ENCODE measurements around the gene MICOS13.

Gene MICOS13

GRCh38 chr19:5686647-5687359 lies 6.5 kb upstream of the MICOS13 start:
- peak; percentile 86 for DNase-seq

- no peak for DNase-seq
Observed at GRCh38 chr19:5686326-5686646, 6.0 kb upstream of the MICOS13 start.

DNA sequence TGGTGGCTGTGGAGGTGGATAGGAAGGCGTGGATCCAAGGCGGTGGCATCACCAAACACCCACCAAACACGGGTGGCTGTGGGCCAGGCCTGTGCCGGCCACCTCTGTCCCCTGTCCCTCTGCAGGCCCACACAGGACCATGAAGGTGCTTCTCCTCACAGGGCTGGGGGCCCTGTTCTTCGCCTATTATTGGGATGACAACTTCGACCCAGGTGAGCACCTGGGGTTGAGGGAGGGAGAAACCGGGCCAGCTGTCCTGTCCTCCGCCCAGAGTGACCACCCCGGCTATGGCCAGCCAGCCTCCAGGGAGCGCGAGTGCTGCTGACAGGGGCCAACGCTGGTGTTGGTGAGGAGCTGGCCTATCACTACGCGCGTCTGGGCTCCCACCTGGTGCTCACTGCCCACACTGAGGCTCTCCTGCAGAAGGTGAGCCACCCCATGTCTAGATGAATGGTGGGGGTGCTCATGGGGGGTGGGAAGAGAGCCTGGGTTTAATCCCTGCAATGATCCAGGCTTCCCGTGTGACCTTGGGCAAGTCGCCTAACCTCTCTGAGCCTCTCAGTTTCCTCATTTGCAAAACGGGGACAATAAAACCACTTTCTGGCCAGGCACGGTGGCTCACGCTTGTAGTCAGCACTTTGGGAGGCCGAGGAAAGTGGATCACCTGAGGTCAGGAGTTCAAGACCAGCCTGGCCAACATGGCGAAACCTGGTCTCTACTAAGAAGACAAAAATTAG lies 4.5 kb upstream of the MICOS13 start:
- no peak for DNase-seq

GRCh38 chr19:5683177-5683886 lies 3.0 kb upstream of the MICOS13 start:
- no peak for DNase-seq

DNA sequence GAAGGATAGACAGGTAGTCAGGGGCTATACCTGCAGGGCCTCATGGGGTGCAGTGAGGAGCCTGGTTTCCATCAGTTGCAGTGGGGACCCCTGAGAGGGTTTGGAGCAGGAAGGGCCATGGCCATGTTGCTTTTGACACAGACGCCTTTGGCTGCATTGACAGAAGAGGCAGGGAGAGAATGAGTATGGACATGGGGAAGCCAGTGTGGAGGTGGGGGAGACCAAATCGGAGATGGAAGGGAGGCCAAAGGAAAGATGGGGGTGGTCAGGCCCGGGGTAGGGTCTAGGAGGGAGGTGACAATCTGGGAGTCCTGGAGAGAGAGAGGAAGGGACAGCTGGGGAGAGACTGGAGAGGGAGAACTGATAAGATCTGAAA lies 1.8 kb upstream of the MICOS13 start:
- DNase-seq: no peak

- DNase-seq: no peak
Observed at GRCh38 chr19:5681391-5682106, 1.2 kb upstream of the MICOS13 start.

GRCh38 chr19:5680084-5680436 lies 256 bp downstream of the MICOS13 start:
- no peak for DNase-seq

DNA sequence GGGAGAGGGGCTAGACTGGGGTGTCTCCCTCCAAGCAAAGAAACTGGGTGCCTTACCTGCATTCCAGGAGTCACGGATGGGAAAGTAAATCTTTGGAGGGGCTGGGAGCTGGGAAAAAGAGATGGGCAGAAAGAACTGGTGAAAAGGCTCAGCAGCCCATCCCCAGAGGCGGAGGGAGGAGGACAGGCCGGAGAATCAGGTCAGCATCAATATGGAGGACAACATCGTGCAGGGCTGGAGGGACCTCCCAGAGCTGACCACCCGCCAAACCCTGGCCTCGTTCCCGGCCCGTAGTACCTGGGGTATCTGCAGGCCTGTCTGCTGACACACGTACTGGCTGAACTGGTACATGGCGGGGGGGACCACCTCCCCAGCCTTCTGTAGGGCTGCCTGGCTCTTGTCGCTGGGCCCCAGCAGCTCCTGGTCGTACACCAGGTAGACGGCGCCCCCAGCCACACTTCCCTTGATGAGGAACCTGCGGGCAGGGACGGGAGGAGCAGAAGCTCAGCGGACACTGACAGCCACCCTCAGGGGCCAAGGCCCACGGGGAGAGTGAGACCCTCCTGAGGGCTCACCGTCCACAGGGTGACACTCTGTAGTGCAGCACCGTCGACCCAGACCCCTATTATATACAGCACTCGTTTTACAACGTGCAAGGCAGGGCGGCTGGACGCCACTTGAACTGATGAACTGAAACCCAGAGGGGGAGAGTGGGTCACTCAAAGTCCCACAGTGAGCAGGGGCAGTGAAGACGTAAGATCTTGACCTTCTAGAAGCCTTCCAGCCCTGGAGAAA lies 830 bp downstream of the MICOS13 start:
- no peak for DNase-seq

- no peak for DNase-seq
Observed at GRCh38 chr19:5678071-5678718, 2.1 kb downstream of the MICOS13 start.

DNA sequence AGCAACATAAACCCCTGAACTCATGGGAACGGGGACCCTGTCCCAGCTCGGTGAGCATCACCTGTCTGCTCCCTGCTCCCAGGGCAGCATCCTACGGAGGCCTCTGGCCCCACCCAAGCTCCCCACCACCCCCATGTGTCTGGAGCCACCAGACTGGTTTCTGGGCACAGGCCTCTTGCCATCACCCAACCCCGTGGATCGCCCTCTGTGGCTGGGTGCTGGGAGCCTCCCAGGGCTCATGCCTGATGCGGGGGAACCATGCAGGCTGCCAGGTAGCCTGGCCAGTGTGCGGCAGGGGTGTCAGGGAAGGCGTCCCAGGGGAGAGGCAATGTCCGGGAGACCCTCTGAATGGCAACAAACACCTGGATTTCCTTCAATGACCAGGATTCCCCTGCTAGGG lies 2.7 kb downstream of the MICOS13 start:
- no peak for DNase-seq

- DNase-seq: no peak
Observed at GRCh38 chr19:5677136-5677535, 3.2 kb downstream of the MICOS13 start.

DNA sequence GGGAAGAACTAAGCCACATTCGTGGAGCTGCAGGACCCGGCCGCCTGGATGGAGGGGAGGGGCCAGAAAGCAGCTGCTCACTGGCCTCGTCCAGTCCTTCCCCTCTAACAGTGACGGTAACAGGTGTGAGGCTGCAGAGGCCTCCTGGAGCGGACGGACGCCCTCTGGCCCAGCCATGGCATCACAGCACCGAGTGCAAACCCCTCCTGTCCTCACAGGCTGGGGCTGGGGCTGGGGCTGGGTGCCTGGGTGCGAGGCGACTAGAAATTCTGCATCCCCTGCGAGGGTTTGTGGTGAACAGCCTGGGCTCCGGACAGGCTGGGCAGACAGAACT lies 3.6 kb downstream of the MICOS13 start:
- DNase-seq: no peak

DNA sequence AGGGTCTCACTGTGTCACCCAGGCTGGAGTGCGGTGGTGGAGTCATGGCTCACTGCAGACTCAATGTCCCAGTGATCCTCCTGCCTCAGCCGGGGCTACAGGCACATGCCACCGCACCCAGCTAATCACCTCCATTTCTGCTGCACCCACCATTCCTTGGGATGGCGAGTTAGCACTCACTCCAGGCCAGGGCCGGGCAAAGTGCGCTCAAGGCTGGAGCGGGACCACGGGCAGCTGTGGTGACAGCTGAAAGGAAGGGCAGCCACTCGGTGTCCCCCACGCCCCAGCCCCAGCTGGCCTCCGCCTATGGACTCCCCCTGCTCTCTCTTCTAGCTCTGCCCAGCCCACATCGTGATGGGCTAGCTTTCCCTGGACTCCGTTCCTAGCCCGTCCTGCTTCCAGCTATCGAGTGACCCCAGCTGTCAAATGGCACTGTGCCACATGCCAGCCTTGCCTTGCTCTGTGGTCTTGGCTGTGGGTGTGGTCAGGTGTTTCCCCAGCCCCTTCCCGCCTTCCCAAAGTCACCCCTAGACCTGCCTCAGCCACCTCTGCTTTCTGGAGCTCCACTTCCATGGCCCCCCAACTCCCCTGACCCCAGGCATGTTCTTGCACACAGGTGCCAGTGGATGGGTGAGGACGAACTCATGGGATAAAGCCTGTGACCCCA lies 4.1 kb downstream of the MICOS13 start:
- DNase-seq: no peak

GRCh38 chr19:5674714-5675113 lies 5.6 kb downstream of the MICOS13 start:
- DNase-seq: no peak

DNA sequence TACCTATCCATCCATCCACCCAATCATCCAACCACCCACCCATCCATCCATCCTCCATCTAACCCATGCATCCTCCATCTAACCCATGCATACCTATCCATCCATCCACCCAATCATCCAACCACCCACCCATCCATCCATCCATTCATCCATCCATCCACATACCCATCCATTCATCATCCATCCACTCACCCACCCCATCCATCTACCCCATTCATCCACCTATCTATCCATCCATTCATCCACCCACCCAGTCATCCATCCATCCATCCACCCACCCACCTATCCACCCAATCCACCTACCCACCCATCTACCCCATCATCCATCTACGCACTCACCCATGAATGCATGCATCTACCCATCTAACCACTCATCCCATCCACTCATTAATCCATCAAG lies 6.6 kb downstream of the MICOS13 start:
- DNase-seq: no peak

- no peak for DNase-seq
Observed at GRCh38 chr19:5672708-5673459, 7.4 kb downstream of the MICOS13 start.

DNA sequence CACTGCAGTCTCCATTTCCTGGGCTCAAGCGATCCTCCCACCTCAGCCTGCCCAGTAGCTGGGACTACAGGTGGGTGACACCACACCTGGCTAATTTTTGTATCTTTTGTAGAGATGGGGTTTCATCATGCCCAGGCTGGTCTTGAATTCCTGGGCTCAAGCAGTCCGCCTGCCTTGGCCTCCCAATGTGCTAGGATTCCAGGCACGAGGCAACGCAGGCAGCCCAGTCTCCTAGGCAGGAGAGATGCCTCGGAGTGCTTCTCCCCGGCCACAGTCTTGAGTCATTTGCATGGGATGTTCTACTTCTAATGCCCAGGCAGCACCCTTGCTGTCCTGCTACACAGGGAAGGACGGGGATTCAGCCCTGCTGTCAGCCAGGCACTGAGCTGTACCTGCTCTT lies 8.7 kb downstream of the MICOS13 start:
- DNase-seq: no peak

GRCh38 chr19:5669212-5669611 lies 11.1 kb downstream of the MICOS13 start:
- DNase-seq: no peak

DNA sequence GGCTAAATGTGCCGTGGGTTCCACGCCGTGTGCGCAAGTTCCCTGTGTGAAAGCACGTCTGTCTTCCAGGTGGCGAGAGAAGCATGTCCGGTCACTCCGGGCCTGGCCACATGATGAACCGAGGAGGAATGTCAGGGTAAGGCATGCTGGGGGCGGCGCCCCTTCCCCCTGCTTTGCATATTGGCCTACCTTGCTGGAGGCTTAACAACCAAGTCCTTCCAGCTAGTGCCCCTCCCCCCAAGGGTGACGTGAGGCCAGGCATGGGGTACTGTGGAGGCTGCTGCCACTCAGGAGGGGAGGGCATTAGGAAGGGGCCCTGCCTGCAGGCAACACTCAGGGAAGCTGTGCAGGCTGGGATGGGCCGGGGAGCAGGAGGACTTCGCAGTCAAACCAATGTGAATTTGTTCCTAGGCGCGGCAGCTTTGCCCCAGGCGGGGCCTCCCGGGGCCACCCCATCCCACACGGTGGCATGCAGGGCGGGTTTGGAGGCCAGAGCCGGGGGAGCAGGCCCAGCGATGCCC lies 12.5 kb downstream of the MICOS13 start:
- DNase-seq: no peak

GRCh38 chr19:5666921-5667610 lies 13.2 kb downstream of the MICOS13 start:
- no peak for DNase-seq
